ENCODE data around the gene TRIM68. TPM values are rescaled to one million over a fixed set of nuclear protein-coding genes. Genes with fewer than 3 reads are reported as not detected.

The TRIM68 gene
- total and polyA plus RNA-seq, 2 of the 13 experiments (the other 11 are each of a cell fraction or from before 2014, with no cell fraction given) = not detected

DNA sequence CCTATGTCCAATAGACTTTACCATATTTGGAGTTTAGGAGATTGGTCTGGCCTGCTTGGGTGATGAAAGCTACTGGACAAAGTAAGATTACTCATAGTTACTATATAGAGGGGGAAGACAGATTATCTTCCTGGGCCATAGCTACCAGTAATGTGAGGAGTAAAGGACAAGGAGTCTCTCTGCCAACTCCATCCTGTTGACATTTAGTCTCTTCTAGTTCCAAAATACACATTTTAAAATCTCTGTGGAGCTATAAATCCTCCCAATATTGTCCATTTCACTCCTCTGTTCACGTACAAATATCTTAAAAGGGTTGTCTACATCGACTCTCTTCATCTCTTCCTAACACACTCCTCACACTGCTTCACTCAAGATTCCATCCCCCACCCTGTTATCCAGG, 28.1 kb upstream of the TRIM68 start:
- ChIA-PET POLR2A (no interaction called here), CTCF (ENCODE audit: low intra/inter-chr PET ratio, low total read pairs) (interaction anchor here (2.0 kb wide), 1 partner anchor 368 kb away, joined by 13 read pairs; no protein-coding TSS in a partner anchor)
- Histone ChIP-seq H2AFZ (ENCODE audit: low read length) (no peak overlapping the region), H3K79me2 (ENCODE audit: insufficient read depth, low read length) (no peaks in the 10 kb centered on the region), H4K20me1 (ENCODE audit: insufficient read depth, low read length) (peaks cover 6% of the 10 kb centered on the region; the same call in 1 of the 2 replicates), H3K36me3 (replicated peaks in 1 of 2; ENCODE audit: control insufficient read depth in 1 of 2, insufficient read depth in 2 of 2, low read length in 2 of 2) (no peaks in the 10 kb centered on the region), H3K27me3 (ENCODE audit: control insufficient read depth in 1 of 2, insufficient read depth in 2 of 2, low read length in 2 of 2) (peaks cover 0 to 16% of the 10 kb centered on the region in 2 experiments; a peak in 4 of 5 replicates), H3K9me3 (ENCODE audit: low read length) (no peaks in the 10 kb centered on the region), H3K27ac (ENCODE audit: extremely low read length, insufficient read depth, low read length) (no peak overlapping the region), H3K9ac (ENCODE audit: insufficient read depth, low read depth, low read length) (no peak overlapping the region), H3K4me3 (replicated peaks in 1 of 3; ENCODE audit: insufficient read depth in 1 of 3, low read depth in 2 of 3, low read length in 3 of 3) (no peak overlapping the region), H3K4me2 (ENCODE audit: low read depth, low read length) (no peak overlapping the region), H3K4me1 (ENCODE audit: insufficient read depth, low read length) (no peaks in the 10 kb centered on the region)
- FAIRE-seq = no peak
- DNase-seq (ENCODE audit: low spot score) = no peak
- in situ Hi-C loops (cut with HindIII; ENCODE audit: extremely low pct_ligation_motif_present, low pct_unique_long_range_greater_than_20kb) = loop anchor here (5.0 kb wide), 1 partner anchor 371 kb away; no protein-coding TSS in a partner anchor
- ATAC-seq = no peak
- WGBS (ENCODE audit: low lambda C conversion rate) = 3% methylated on average over 1 of the region's 2 CpGs
- TF ChIP-seq, protein P1, sequence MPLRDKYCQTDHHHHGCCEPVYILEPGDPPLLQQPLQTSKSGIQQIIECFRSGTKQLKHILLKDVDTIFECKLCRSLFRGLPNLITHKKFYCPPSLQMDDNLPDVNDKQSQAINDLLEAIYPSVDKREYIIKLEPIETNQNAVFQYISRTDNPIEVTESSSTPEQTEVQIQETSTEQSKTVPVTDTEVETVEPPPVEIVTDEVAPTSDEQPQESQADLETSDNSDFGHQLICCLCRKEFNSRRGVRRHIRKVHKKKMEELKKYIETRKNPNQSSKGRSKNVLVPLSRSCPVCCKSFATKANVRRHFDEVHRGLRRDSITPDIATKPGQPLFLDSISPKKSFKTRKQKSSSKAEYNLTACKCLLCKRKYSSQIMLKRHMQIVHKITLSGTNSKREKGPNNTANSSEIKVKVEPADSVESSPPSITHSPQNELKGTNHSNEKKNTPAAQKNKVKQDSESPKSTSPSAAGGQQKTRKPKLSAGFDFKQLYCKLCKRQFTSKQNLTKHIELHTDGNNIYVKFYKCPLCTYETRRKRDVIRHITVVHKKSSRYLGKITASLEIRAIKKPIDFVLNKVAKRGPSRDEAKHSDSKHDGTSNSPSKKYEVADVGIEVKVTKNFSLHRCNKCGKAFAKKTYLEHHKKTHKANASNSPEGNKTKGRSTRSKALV (CRISPR knock-in tag; IDR thresholded peaks at IDR 0.05) = no peak
- TF ChIP-seq EEA1 (CRISPR knock-in tag; IDR thresholded peaks at IDR 0.05; ENCODE audit: borderline replicate concordance) = no peak
- no peak for TF ChIP-seq NONO (IDR thresholded peaks at IDR 0.05)
- no peak for TF ChIP-seq NONO (CRISPR knock-in tag; conservative IDR thresholded peaks at IDR 0.05)
- TF ChIP-seq ZFP82 (CRISPR knock-in tag; IDR thresholded peaks at IDR 0.05; ENCODE audit: borderline replicate concordance) = no peak
- TF ChIP-seq MEIS2 (CRISPR knock-in tag; IDR thresholded peaks at IDR 0.05) = no peak
- no peak for TF ChIP-seq KLF6 (CRISPR knock-in tag; IDR thresholded peaks at IDR 0.05)
- TF ChIP-seq ZNF674 (CRISPR knock-in tag; IDR thresholded peaks at IDR 0.05; ENCODE audit: low read depth) = no peak
- TF ChIP-seq MAFG (CRISPR knock-in tag; IDR thresholded peaks at IDR 0.05) = no peak
- TF ChIP-seq, protein P2, sequence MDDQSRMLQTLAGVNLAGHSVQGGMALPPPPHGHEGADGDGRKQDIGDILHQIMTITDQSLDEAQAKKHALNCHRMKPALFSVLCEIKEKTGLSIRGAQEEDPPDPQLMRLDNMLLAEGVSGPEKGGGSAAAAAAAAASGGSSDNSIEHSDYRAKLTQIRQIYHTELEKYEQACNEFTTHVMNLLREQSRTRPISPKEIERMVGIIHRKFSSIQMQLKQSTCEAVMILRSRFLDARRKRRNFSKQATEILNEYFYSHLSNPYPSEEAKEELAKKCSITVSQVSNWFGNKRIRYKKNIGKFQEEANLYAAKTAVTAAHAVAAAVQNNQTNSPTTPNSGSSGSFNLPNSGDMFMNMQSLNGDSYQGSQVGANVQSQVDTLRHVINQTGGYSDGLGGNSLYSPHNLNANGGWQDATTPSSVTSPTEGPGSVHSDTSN (CRISPR knock-in tag; IDR thresholded peaks at IDR 0.05; ENCODE audit: borderline replicate concordance) = no peak
- no peak for TF ChIP-seq KAT7 (CRISPR knock-in tag; IDR thresholded peaks at IDR 0.05; ENCODE audit: borderline replicate concordance)
- no TSS peak for BruUV-seq (replicated peaks)
- intact Hi-C loops (cut with micrococcal nuclease; ENCODE audit: unreplicated experiment) = no loop called here

All from HepG2 (cell line).